ENCODE results near the gene TRIM28.

The TRIM28 gene

DNA sequence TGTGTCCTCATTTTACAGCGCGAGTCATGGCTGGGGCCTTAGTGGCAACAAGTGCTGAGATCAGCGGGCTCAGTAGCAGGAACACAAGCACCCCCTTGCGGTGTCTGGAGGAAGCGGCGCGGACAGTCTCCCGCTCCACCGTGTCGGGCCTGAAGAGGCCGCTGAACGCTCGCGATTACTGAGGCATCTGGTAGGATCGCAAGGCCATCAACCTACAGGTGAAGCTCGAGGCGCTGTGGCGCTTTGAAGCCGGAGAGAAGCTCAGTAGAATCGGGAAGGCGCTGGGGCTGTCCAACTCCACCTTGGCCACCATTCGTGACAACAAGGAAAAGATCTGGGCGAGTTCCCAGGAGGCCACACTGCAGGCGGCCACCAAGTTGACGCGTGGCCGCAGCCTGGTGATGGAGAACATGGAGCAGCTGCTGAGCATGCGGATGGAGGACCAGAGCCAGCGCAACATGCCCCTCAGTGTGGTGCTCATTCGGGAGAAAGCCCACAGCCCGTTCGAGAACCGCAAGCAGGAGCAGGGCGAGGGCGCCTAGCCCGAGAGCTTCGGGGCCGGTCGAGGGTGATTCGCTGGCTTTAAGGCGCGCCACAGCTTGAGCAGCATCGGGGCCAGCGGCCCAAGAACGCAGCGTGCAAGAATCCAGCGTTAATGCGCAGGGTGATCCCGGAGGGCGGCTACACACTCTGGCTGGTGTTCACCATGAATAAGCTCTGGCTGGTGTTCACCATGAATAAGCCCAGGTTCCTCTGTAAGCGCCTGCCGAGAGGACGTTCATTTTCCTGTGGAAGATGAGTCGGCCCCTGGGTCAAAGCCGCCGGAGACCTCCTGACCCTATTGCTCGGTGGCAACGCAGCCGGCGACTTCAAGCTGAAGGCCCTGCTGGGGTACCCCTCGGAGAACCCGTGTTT lies 37.6 kb downstream of the TRIM28 start:
- TF ChIP-seq ZNF274 (IDR thresholded peaks at IDR 0.05; ENCODE audit: low read depth, low read length), result no peak
- H3K4me3 ChIP-seq (ENCODE audit: low read length), result no peak overlapping the region

- H3K4me3 ChIP-seq (ENCODE audit: low read length), result no peak overlapping the region
- no peak for TF ChIP-seq ZNF274 (IDR thresholded peaks at IDR 0.05; ENCODE audit: low read depth, low read length)
These were observed 39.1 kb downstream of the TRIM28 start for GRCh38 chr19:58582985-58583384.

GRCh38 chr19:58584498-58585441 lies 40.9 kb downstream of the TRIM28 start:
- H3K4me3 ChIP-seq (ENCODE audit: low read length), result no peak overlapping the region
- no peak for TF ChIP-seq ZNF274 (IDR thresholded peaks at IDR 0.05; ENCODE audit: low read depth, low read length)

DNA sequence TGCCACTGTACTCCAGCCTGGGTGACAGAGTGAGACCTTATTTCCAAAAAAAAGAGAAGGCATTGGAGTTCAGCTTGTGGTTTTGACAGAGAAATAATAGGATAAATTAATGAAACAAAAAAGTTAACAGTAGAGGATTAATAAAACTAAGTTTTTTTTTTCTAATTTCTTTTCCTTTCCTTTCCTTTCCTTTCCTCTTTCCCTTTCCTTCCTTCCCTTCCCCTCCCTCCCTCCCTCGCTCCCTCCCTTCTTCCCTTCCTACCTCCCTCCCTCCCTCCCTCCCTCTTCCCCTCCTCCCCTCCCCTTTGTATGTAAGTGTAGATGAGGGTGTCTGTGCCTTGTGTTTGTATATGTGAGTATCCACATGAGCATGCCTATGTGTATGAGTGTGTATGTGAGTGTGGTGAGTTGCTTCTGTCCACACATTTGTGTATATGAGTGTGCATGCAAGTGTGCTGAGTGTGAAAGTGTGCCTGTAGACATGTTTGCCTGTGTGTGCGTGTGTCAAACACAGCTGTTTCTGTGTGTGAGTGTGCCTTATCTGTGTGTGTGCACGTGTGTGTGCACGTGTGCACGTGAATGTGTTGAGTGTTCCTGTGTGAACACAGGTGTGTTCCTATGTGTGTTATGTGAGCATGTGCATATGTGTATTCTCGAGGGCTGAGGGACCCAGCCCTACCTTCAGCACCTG lies 41.7 kb downstream of the TRIM28 start:
- TF ChIP-seq ZNF274 (IDR thresholded peaks at IDR 0.05; ENCODE audit: low read depth, low read length), result no peak

GRCh38 chr19:58586133-58586765 lies 42.4 kb downstream of the TRIM28 start:
- TF ChIP-seq ZNF274 (IDR thresholded peaks at IDR 0.05; ENCODE audit: low read depth, low read length), result no peak
- H3K4me3 ChIP-seq (ENCODE audit: low read length), result no peak overlapping the region

More for the DNA sequence above, 41.7 kb downstream of the TRIM28 start:
- H3K4me3 ChIP-seq (ENCODE audit: low read length), result no peak overlapping the region
